HS-5 (cell line): Measurements from ENCODE around the gene QKI.
"Not testable (repeated sequence)": the region's sequence is repeated elsewhere in the genome, so short reads cannot be mapped to it uniquely, and the experiment has no call there.

Source experiments
- DNase-seq: peaks from one replicate; pipeline ENCODE4 v3.0.0-alpha.2; 2012; ENCODE audit warnings: low read depth

Gene QKI

GRCh38 chr6:163414946-163415619 lies 565 bp downstream of the QKI start:
- no peak for DNase-seq

DNA sequence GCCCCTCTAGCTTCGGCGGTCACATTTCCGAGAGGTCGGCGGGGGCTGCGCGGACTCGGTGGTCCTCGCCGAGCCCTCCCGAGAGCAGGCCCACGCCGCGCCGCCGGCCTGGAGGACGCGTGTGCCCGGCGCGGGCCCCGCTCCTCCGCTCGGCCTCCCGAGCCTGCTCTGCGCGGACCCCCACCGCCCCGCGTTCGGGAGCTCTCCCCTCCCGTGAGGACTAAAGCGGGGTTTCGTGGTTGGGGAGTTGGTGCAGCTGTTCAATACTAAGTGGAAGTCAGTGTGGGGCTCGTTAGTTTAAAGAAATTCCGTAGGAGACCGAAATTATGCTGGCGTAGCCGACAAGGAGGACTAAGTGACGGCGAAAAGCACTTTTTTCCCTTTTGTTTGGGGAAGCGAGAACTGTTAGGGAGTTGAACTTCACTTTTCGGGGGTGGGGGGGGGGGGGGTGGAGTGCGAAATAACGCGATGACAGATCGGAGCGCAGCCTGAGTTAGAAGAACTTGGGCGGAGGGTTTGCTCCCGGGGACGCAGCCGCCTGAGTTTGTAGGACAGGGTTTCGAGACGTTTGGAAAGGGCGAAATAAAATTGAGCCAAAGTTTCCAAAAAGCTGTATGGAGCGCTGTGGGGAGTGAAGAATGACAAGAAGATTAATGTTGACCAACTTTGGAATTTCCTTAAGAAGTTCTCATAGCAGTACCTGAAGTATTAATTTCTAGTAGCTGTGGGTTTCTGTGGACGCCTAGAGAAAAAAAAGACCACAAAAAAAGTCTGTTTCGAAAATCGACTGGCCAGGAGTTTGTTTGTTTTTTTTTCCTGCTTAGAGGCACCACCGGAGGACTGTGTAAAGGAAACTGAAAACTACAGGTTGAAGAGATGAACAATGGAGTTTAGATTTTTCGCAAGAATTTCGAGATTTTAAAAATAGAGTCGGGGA lies 1.4 kb downstream of the QKI start:
- no peak for DNase-seq

DNA sequence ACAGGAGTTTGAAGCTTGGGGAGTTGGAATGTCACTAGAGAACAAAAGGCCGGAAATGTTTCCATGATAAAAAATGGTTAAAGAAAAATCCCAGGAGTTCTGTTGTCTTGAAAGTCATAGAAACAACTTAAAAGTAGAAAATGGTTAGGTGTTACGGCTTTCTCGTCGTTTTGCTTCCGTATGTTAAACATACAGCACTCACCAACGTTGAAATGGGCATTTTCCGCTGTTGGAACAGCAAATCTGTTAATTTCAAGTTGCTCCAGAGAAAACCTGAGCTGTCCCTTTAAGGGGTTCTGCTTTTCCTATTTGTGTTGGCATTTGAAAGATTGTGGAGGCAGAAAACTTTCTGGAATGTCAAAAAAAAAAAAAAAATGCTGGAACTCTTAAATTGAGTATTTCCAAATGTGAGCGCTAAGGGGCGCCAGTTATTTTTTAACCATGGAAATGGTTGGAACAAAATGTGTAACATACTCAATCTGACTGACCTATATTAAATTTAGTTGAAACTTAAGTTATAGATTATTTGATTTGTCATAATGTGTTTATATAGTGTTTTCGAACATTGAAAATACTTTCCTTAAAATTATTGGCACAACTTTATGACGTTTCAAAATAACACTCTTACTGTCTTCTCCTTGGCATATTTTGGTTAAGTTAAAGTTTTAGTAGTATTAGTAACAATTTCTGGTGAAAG lies 2.2 kb downstream of the QKI start:
- DNase-seq = peak; percentile 77

GRCh38 chr6:163417595-163417994 lies 3.1 kb downstream of the QKI start:
- DNase-seq = no peak

GRCh38 chr6:163418311-163419029 lies 4.0 kb downstream of the QKI start:
- no peak for DNase-seq

GRCh38 chr6:163419413-163420288 lies 5.1 kb downstream of the QKI start:
- no peak for DNase-seq

DNA sequence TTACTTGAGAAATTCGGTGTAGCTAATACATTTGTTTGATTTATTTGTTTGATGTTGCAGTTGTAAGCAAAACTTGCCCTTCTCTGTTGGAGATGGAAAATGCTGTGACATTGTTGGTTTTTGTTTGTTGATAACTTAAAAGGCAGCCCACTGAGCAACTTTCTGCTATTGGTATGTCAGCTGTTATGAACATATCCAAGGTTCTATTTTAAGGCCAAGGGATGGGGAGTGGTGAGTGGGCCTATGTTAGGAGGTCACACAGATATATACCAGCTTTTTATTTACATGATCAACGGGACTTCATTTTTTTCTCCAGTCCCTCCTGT lies 5.7 kb downstream of the QKI start:
- no peak for DNase-seq

- DNase-seq = no peak
Measured at GRCh38 chr6:163422550-163422949, 8.0 kb downstream of the QKI start.

GRCh38 chr6:163423696-163424095 lies 9.2 kb downstream of the QKI start:
- no peak for DNase-seq

GRCh38 chr6:163427498-163428254 lies 13.2 kb downstream of the QKI start:
- DNase-seq = no peak

GRCh38 chr6:163428373-163428772 lies 13.9 kb downstream of the QKI start:
- no peak for DNase-seq

- DNase-seq = no peak
Measured at GRCh38 chr6:163429858-163430448, 15.4 kb downstream of the QKI start.

DNA sequence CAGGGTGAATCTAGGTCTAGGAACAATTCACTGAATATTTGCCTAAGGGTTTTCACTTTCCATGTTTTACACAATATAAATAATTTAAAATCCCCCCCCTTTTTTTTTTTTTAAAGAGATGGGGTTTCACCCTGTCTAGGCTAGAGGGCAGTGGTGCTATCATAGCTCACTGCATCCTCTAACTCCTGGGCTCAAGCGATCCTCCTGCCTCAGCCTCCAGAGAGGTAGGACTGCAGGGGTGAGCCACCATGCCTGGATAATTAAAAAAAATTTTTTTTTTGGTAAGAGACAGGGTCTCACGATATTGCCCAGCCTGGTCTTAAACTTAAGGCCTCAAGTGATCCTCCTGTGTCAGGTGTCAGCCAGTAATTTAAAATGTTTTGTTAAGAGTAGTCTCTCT lies 17.8 kb downstream of the QKI start:
- no peak for DNase-seq

GRCh38 chr6:163433486-163433885 lies 19.0 kb downstream of the QKI start:
- DNase-seq = not testable (repeated sequence)

DNA sequence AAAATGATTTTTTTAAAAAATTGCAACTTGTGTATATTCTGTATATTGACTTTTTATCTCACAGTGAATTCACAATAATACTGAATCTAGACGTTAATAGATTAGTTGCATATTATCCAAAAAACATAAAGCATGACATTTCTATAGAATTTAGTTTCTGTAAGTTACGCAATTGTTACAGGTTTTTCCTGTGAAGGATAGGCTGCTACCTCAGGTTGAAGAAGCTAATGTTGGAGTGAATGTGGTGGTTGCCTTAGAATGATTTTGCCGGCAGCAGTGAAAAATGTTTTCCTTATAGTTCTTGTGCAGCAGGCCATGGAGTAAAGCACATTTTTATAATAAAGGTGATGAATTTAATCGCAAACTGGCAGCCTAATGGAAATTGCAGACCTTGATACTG lies 20.5 kb downstream of the QKI start:
- no peak for DNase-seq

DNA sequence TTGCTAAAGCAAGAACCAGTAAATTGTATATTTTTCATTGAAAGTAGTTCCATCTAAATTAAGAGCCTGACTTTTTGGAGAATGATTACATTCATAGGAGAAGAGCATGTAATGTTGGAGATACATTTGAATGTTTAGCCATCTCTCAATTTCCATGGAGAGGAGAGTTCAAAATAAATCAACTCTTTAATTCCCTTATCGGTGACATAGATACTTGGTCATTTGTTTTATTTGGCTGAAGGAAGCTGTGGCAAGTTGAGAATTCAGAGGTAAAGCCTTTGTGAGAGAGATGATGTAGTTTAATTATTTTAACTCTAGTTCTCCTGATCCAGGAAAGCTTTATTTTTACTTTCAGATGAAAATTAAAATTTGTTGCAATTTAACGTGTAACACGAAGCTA lies 22.3 kb downstream of the QKI start:
- DNase-seq = no peak

GRCh38 chr6:163437466-163437865 lies 22.9 kb downstream of the QKI start:
- no peak for DNase-seq

DNA sequence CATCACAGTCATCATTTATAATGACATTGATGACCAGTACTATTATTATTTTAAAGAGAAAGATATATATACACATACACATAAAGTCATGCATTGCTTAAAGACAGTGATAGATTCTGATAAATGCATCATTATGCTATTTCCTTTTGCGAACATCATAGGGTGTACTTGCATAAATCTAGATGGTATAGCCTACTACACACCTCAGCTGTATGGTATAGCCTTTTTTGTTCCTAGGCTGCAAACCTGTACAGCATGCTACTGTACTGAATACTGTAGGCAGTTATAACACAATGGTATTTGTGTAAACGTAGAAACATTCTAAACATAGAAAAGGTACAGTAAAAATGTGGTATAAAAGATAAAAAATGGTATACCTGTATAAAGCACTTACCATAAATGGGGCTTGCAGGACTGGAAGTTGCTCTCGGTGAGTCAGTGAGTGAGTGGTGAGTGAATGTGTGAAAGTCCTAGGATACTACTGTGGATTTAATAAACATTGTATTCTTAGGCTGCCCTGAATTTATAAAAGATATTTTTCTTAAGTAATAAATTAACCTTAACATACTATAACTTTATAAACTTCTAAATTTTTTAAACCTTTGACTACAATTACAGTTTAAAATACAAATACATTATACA lies 23.9 kb downstream of the QKI start:
- no peak for DNase-seq

DNA sequence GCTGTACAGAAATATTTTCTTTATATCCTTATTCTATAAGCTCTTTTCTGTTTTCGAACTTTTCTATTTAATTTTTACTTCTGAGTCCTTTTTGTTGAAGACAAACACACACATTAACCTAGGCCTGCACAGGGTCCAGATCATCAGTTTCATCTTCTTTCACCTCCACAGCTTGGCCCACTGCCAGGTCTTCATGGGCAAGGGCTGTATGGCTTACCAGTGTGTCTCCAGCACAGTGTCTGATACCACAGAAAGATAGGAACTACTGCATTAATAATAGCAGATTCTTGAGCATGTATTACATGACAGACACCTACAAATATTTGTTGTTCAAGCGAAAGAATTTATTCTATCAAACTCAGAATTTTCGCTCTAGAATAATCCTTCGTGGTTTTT lies 24.4 kb downstream of the QKI start:
- DNase-seq = no peak

DNA sequence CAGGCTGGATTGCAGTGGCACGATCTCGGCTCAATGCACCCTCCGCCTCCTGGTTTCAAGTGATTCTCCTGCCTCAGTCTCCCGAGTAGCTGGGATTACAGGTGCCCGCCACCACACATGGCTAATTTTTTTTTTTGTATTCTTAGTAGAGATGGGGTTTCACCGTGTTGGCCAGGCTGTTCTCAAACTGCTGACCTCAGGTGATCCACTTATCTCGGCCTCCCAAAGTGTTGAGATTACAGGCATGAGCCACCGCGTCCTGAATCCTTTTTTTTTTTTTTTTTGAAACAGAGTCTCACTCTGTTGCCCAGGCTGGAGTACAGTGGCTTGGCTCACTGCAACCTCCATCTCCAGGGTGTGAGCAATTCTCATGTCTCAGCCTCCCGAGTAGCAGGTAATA lies 24.9 kb downstream of the QKI start:
- DNase-seq = not testable (repeated sequence)
